WTC11 (cell line): ENCODE data around the gene MEIS3. TPM values are rescaled to one million over a fixed set of nuclear protein-coding genes. Genes with fewer than 3 reads are reported as not detected.
"Not testable (repeated sequence)": the region's sequence is repeated elsewhere in the genome, so short reads cannot be mapped to it uniquely, and the experiment has no call there.

Source experiments
- ATAC-seq: fragments of 200-7000 bp; cut with Tn5 transposase; 2 replicates; pipeline ENCODE4 v1.10.0; 2021; ENCODE audit warnings: mild to moderate bottlenecking, moderate library complexity
- CTCF ChIA-PET: fragments of 300-600 bp; sonication (Branson Sonifier 250); formaldehyde crosslinking; loops from one replicate; lab custom pipeline; 2021; ENCODE audit warnings: antibody characterized with exemption; lab: Charles Lee
- POLR2A ChIA-PET: fragments of 350-600 bp; sonication (Branson Sonifier 250); formaldehyde crosslinking; loops from one replicate; lab custom pipeline; 2021; ENCODE audit warnings: antibody characterized with exemption; lab: Charles Lee
- DNase-seq: peaks from one replicate; pipeline ENCODE4 v3.0.0; 2021; ENCODE audit warnings: low spot score
- H3K27ac Mint-ChIP-seq: 2 replicates; pipeline ENCODE4 v1.8.0; 2021; ENCODE audit warnings: mixed read lengths
- H3K27me3 Mint-ChIP-seq: 2 replicates; pipeline ENCODE4 v1.8.0; 2021; ENCODE audit warnings: low read depth, mild to moderate bottlenecking, moderate library complexity, mixed read lengths
- H3K36me3 Mint-ChIP-seq: 2 replicates; pipeline ENCODE4 v1.8.0; 2021; ENCODE audit warnings: mixed read lengths
- H3K4me1 Mint-ChIP-seq: 2 replicates; pipeline ENCODE4 v1.8.0; 2022; ENCODE audit warnings: mixed read lengths
- H3K4me3 Mint-ChIP-seq: 2 replicates; pipeline ENCODE4 v1.8.0; 2021; ENCODE audit warnings: mild to moderate bottlenecking, moderate library complexity, mixed read lengths
- H3K9me3 Mint-ChIP-seq: 2 replicates; pipeline ENCODE4 v1.8.0; 2021; ENCODE audit warnings: mixed read lengths
- CREB1 ChIP-seq: sonication (generic); formaldehyde crosslinking; IDR thresholded peaks from 2 replicates; pipeline ENCODE4 v1.8.0; 2023; ENCODE audit warnings: mild to moderate bottlenecking, missing genetic modification reagents
- CREM ChIP-seq: sonication (generic); formaldehyde crosslinking; IDR thresholded peaks from 2 replicates; pipeline ENCODE4 v1.8.1; 2022; ENCODE audit warnings: mild to moderate bottlenecking, missing genetic modification reagents, moderate library complexity
- EMX1 ChIP-seq: fragments of 250-450 bp; sonication (Bioruptor Pico); IDR thresholded peaks from 2 replicates; pipeline ENCODE4 v1.8.0; 2021; ENCODE audit warnings: mild to moderate bottlenecking
- FOXP1 ChIP-seq: sonication (generic); formaldehyde crosslinking; IDR thresholded peaks from 2 replicates; pipeline ENCODE4 v1.8.0; 2022; ENCODE audit warnings: missing genetic modification reagents, mild to moderate bottlenecking, moderate library complexity, borderline replicate concordance
- GRHL2 ChIP-seq: fragments of 250-450 bp; sonication (Bioruptor Pico); IDR thresholded peaks from 2 replicates; pipeline ENCODE4 v1.8.0; 2022; ENCODE audit warnings: mild to moderate bottlenecking, moderate library complexity; ENCODE audit not compliant: insufficient replicate concordance, severe bottlenecking
- NFE2L1 ChIP-seq: sonication (generic); formaldehyde crosslinking; IDR thresholded peaks from 2 replicates; pipeline ENCODE4 v1.8.1; 2023; ENCODE audit warnings: missing genetic modification reagents
- NFYB ChIP-seq: sonication (generic); formaldehyde crosslinking; conservative IDR thresholded peaks from 2 replicates; pipeline ENCODE4 v1.8.0; 2022; ENCODE audit warnings: low read depth, missing genetic modification reagents
- NR1H2 ChIP-seq: sonication (generic); formaldehyde crosslinking; IDR thresholded peaks from 2 replicates; pipeline ENCODE4 v1.9.0; 2021; ENCODE audit warnings: mild to moderate bottlenecking, moderate library complexity, missing genetic modification reagents
- NR2C2 ChIP-seq: sonication (generic); formaldehyde crosslinking; IDR thresholded peaks from 2 replicates; pipeline ENCODE4 v1.8.0; 2022; ENCODE audit warnings: mild to moderate bottlenecking, missing genetic modification reagents
- PRRX2 ChIP-seq: fragments of 250-450 bp; sonication (Bioruptor Pico); IDR thresholded peaks from 2 replicates; pipeline ENCODE4 v1.8.0; 2021; ENCODE audit warnings: mild to moderate bottlenecking
- SMAD3 ChIP-seq: sonication (generic); formaldehyde crosslinking; IDR thresholded peaks from 2 replicates; pipeline ENCODE4 v1.8.0; 2022; ENCODE audit warnings: missing genetic modification reagents, mild to moderate bottlenecking, borderline replicate concordance
- SP1 ChIP-seq: sonication (generic); formaldehyde crosslinking; conservative IDR thresholded peaks from 2 replicates; pipeline ENCODE4 v1.8.1; 2022; ENCODE audit warnings: missing genetic modification reagents
- TCF7 ChIP-seq: sonication (generic); formaldehyde crosslinking; IDR thresholded peaks from 2 replicates; pipeline ENCODE4 v1.8.0; 2022; ENCODE audit warnings: mild to moderate bottlenecking, low read depth, missing genetic modification reagents, moderate library complexity
- ZNF121 ChIP-seq: sonication (generic); formaldehyde crosslinking; IDR thresholded peaks from 2 replicates; pipeline ENCODE4 v1.8.0; 2023; ENCODE audit warnings: missing genetic modification reagents
- ZNF219 ChIP-seq: sonication (generic); formaldehyde crosslinking; IDR thresholded peaks from 2 replicates; pipeline ENCODE4 v1.8.0; 2023; ENCODE audit warnings: missing genetic modification reagents, mild to moderate bottlenecking, borderline replicate concordance
- total RNA-seq: library from RNA; stranded (reverse); gene quantifications from 3 replicates; pipeline ENCODE4 v1.2.3, GENCODE V29; 2021
- TF ChIP-seq, protein P1 (sequence below): fragments of 200-600 bp; IDR thresholded peaks from 2 replicates; pipeline ENCODE4 v1.8.0; 2022; ENCODE audit warnings: antibody characterized with exemption
- TF ChIP-seq, protein P2 (sequence below): sonication (generic); formaldehyde crosslinking; conservative IDR thresholded peaks from 2 replicates; pipeline ENCODE4 v1.8.1; 2022; ENCODE audit warnings: mild to moderate bottlenecking, missing genetic modification reagents
- TF ChIP-seq, protein P3 (sequence below): sonication (generic); formaldehyde crosslinking; IDR thresholded peaks from 2 replicates; pipeline ENCODE4 v1.8.1; 2022; ENCODE audit warnings: low read depth, missing genetic modification reagents, borderline replicate concordance
- TF ChIP-seq, protein P4 (sequence below): sonication (generic); formaldehyde crosslinking; IDR thresholded peaks from 2 replicates; pipeline ENCODE4 v1.8.0; 2022; ENCODE audit warnings: missing genetic modification reagents

Gene MEIS3
- total RNA-seq, 1 experiment from 2014 or later: 38.5 TPM

DNA sequence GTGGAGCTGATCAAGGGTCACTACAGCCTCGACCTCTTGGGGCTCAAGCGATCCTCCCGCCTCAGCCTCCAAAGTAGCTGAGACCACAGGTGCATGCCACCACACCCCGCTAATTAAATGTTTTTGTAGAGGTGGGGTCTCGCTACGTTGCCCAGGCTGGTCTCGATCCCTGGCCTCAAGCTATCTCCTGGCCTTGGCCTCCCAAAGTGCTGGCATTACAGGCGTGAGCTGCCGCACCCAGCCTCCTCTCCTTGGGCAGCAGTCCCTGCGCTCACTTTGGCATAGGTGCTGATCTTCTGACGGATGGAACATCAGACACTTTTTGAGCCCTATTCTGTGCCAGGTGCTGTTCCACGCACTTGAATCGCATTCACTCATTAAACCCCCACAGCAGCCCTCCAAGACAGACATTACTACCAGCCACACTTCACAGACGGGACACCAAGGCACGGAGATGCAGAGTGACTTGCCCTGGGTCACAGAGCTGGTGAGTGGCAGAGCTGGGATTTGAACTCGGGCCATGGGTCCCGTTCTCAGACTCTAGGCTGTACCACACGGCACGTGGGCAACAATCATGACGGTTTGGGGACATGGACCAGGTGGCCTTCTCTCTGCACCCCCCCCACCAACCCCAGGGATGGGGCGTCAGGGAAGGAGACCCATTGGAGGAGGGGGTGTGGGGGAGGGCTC lies 3.2 kb downstream of the MEIS3 start:
- H3K27me3 Mint-ChIP-seq: peaks cover 55% of the 10 kb centered on the region
- ATAC-seq (no peak), DNase-seq (no peak)
- H3K36me3 Mint-ChIP-seq: peaks cover 15% of the 10 kb centered on the region
- H3K27ac Mint-ChIP-seq: no peak overlapping the region
- POLR2A ChIA-PET: no interaction called here
- no peak overlapping the region for H3K4me3 Mint-ChIP-seq
- CTCF ChIA-PET: interaction anchor here (0.5 to 2.9 kb wide), 9 partner anchors 9 to 97 kb away, joined by 3 to 24 read pairs (median 4); no protein-coding TSS in a partner anchor
- H3K4me1 Mint-ChIP-seq: peaks cover 43% of the 10 kb centered on the region
- H3K9me3 Mint-ChIP-seq: no peaks in the 10 kb centered on the region
- TF ChIP-seq ZNF121 (CRISPR knock-in tag): peak; percentile 86; the same call in 1 of the 2 replicates
- TF ChIP-seq PRRX2 (CRISPR knock-in tag): no peak

DNA sequence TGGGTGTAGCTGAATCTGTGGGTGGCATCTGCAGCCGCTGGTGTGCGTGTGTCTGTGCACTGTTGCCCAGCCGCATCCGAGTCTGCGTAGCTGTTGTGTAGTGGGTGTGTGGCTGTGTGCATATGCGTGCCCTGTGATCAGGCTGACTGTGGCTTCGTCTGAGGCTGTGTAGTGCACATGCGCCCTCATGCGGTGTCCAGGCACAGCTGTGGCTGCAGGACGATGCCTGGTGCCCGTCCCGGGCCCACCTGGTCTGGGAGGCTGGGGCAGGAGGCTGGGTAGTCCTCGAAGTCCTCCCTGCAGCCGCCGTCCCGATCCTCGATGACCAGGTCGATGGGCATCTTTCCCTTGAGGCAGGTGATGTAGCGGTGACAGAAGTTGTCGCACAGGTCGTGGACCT lies 4.9 kb downstream of the MEIS3 start:
- H3K4me3 Mint-ChIP-seq: no peak overlapping the region
- DNase-seq: peak; percentile 73
- POLR2A ChIA-PET: no interaction called here
- ATAC-seq: peak; percentile 59
- TF ChIP-seq EMX1 (CRISPR knock-in tag) (no peak), CREB1 (CRISPR knock-in tag) (no peak), SMAD3 (CRISPR knock-in tag) (0 out of 2 replicates have a peak, but pooled peaks have one; percentile 43), GRHL2 (CRISPR knock-in tag) (no peak), CREM (CRISPR knock-in tag) (no peak), FOXP1 (CRISPR knock-in tag) (peak; percentile 84; the same call in 1 of the 2 replicates), ZNF121 (CRISPR knock-in tag) (peak; percentile 72), SP1 (CRISPR knock-in tag) (0 out of 2 replicates have a peak, but pooled peaks have one; percentile 27), NFYB (CRISPR knock-in tag) (no peak)
- TF ChIP-seq, protein P1, sequence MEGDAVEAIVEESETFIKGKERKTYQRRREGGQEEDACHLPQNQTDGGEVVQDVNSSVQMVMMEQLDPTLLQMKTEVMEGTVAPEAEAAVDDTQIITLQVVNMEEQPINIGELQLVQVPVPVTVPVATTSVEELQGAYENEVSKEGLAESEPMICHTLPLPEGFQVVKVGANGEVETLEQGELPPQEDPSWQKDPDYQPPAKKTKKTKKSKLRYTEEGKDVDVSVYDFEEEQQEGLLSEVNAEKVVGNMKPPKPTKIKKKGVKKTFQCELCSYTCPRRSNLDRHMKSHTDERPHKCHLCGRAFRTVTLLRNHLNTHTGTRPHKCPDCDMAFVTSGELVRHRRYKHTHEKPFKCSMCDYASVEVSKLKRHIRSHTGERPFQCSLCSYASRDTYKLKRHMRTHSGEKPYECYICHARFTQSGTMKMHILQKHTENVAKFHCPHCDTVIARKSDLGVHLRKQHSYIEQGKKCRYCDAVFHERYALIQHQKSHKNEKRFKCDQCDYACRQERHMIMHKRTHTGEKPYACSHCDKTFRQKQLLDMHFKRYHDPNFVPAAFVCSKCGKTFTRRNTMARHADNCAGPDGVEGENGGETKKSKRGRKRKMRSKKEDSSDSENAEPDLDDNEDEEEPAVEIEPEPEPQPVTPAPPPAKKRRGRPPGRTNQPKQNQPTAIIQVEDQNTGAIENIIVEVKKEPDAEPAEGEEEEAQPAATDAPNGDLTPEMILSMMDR: 0 out of 2 replicates have a peak, but pooled peaks have one; percentile 26
- TF ChIP-seq, protein P2, sequence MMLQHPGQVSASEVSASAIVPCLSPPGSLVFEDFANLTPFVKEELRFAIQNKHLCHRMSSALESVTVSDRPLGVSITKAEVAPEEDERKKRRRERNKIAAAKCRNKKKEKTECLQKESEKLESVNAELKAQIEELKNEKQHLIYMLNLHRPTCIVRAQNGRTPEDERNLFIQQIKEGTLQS (CRISPR knock-in tag): no peak
- TF ChIP-seq, protein P3, sequence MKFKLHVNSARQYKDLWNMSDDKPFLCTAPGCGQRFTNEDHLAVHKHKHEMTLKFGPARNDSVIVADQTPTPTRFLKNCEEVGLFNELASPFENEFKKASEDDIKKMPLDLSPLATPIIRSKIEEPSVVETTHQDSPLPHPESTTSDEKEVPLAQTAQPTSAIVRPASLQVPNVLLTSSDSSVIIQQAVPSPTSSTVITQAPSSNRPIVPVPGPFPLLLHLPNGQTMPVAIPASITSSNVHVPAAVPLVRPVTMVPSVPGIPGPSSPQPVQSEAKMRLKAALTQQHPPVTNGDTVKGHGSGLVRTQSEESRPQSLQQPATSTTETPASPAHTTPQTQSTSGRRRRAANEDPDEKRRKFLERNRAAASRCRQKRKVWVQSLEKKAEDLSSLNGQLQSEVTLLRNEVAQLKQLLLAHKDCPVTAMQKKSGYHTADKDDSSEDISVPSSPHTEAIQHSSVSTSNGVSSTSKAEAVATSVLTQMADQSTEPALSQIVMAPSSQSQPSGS (CRISPR knock-in tag): peak; percentile 46; the same call in 1 of the 2 replicates
- no peak overlapping the region; the same call in 1 of the 2 replicates for H3K27ac Mint-ChIP-seq
- H3K4me1 Mint-ChIP-seq: peaks cover 28% of the 10 kb centered on the region
- H3K9me3 Mint-ChIP-seq: no peaks in the 10 kb centered on the region
- peaks cover 15% of the 10 kb centered on the region for H3K36me3 Mint-ChIP-seq
- H3K27me3 Mint-ChIP-seq: peaks cover 39% of the 10 kb centered on the region
- CTCF ChIA-PET: interaction anchor here (0.7 to 2.9 kb wide), 10 partner anchors 14 to 140 kb away, joined by 3 to 24 read pairs (median 4); partner anchors contain the start of genes DHX34 and INAFM1

DNA sequence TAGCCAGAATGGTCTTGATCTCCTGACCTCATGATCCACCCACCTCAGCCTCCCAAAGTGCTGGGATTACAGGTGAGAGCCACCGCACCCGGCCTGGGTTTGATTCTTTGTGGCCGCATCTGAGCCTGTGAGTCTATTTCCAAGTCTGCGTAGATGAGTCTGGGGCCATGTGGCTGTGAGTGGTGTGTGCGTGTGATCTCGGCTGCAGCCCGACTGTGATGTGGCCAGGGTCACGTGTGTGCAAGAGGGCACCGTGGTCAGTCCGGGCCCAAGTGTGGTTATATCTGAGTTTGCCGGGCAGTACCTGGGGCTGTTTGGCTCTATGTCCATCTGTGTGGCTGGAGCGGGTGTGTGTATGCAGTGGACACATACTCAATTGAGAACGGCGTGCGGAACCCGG lies 5.4 kb downstream of the MEIS3 start:
- no peak overlapping the region for H3K27ac Mint-ChIP-seq
- H3K9me3 Mint-ChIP-seq: no peaks in the 10 kb centered on the region
- peaks cover 38% of the 10 kb centered on the region for H3K27me3 Mint-ChIP-seq
- H3K36me3 Mint-ChIP-seq: peaks cover 15% of the 10 kb centered on the region
- ChIA-PET POLR2A (no interaction called here), CTCF (interaction anchor here (0.7 to 2.9 kb wide), 10 partner anchors 14 to 139 kb away, joined by 3 to 24 read pairs (median 4); partner anchors contain the start of genes DHX34 and INAFM1)
- H3K4me3 Mint-ChIP-seq: no peak overlapping the region
- H3K4me1 Mint-ChIP-seq: peaks cover 28% of the 10 kb centered on the region
- TF ChIP-seq SP1 (CRISPR knock-in tag): no peak
- no peak for TF ChIP-seq NR1H2
- TF ChIP-seq TCF7: no peak
- TF ChIP-seq ZNF219 (CRISPR knock-in tag): no peak
- TF ChIP-seq NR2C2 (CRISPR knock-in tag): no peak
- no peak for TF ChIP-seq NFE2L1 (CRISPR knock-in tag)
- TF ChIP-seq, protein P4, sequence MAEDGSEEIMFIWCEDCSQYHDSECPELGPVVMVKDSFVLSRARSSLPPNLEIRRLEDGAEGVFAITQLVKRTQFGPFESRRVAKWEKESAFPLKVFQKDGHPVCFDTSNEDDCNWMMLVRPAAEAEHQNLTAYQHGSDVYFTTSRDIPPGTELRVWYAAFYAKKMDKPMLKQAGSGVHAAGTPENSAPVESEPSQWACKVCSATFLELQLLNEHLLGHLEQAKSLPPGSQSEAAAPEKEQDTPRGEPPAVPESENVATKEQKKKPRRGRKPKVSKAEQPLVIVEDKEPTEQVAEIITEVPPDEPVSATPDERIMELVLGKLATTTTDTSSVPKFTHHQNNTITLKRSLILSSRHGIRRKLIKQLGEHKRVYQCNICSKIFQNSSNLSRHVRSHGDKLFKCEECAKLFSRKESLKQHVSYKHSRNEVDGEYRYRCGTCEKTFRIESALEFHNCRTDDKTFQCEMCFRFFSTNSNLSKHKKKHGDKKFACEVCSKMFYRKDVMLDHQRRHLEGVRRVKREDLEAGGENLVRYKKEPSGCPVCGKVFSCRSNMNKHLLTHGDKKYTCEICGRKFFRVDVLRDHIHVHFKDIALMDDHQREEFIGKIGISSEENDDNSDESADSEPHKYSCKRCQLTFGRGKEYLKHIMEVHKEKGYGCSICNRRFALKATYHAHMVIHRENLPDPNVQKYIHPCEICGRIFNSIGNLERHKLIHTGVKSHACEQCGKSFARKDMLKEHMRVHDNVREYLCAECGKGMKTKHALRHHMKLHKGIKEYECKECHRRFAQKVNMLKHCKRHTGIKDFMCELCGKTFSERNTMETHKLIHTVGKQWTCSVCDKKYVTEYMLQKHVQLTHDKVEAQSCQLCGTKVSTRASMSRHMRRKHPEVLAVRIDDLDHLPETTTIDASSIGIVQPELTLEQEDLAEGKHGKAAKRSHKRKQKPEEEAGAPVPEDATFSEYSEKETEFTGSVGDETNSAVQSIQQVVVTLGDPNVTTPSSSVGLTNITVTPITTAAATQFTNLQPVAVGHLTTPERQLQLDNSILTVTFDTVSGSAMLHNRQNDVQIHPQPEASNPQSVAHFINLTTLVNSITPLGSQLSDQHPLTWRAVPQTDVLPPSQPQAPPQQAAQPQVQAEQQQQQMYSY (CRISPR knock-in tag): no peak
- ATAC-seq: no peak
- DNase-seq: no peak

DNA sequence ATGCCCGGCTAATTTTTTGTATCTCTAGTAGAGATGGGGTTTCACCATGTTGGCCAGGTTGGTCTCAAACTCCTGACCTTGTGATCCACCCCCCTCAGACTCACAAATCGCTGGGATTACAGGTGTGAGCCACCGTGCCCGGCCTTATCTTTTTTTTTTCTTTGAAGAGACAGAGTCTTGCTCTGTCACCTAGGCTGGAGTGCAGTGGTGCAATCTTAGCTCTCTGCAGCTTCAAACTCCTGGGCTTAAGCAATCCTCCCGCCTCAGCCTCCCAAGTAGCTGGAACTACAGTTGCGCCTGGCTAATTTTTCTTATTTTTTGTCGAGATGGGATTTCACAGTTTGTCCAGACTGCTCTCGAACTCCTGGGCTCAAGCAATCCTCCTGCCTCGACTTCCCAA lies 7.6 kb downstream of the MEIS3 start:
- POLR2A ChIA-PET: interaction anchor here (0.6 kb wide), 1 partner anchor 70 kb away, joined by 4 read pairs; no protein-coding TSS in a partner anchor
- H3K4me3 Mint-ChIP-seq, H3K9me3 Mint-ChIP-seq, ATAC-seq, CTCF ChIA-PET, H3K27ac Mint-ChIP-seq, DNase-seq: not testable (repeated sequence)
- Mint-ChIP-seq H3K27me3 (peaks cover 26% of the 10 kb centered on the region), H3K36me3 (peaks cover 15% of the 10 kb centered on the region), H3K4me1 (peaks cover 11% of the 10 kb centered on the region)
